Measurements from ENCODE around the gene DNALI1. TPM values are rescaled to one million over a fixed set of nuclear protein-coding genes. Genes with fewer than 3 reads are reported as not detected.

Gene DNALI1
- polyA plus RNA-seq, 1 experiment, result 3.8 TPM

- TF ChIP-seq CTCF (IDR thresholded peaks at IDR 0.05; ENCODE audit: insufficient read depth, low read depth, low read length), result no peak
- CTCF ChIA-PET, result no interaction called here
- POLR2A ChIA-PET, result no interaction called here
- no peak overlapping the region for H3K4me3 ChIP-seq (ENCODE audit: low read depth, low read length)
- no peaks in the 10 kb centered on the region for H3K27me3 ChIP-seq (ENCODE audit: control insufficient read depth, insufficient read depth, low read length)
- DNase-seq (ENCODE audit: low read depth), result no peak
- peaks cover 14% of the 10 kb centered on the region for H3K36me3 ChIP-seq (ENCODE audit: control insufficient read depth, insufficient read depth, low read length)
Observed at GRCh38 chr1:37545019-37545418, 11.7 kb upstream of the DNALI1 start.

GRCh38 chr1:37549341-37549740, 7.4 kb upstream of the DNALI1 start:
- TF ChIP-seq CTCF (IDR thresholded peaks at IDR 0.05; ENCODE audit: insufficient read depth, low read depth, low read length), result no peak
- ChIA-PET CTCF (interaction anchor here (0.6 to 1.5 kb wide), 4 partner anchors 35 to 167 kb away, joined by 3 to 4 read pairs (median 3); partner anchors contain the start of gene MEAF6), POLR2A (no interaction called here)
- no peak for DNase-seq (ENCODE audit: low read depth)
- H3K27me3 ChIP-seq (ENCODE audit: control insufficient read depth, insufficient read depth, low read length), result no peaks in the 10 kb centered on the region
- peaks cover 11% of the 10 kb centered on the region for H3K36me3 ChIP-seq (ENCODE audit: control insufficient read depth, insufficient read depth, low read length)
- H3K4me3 ChIP-seq (ENCODE audit: low read depth, low read length), result no peak overlapping the region

- ChIA-PET CTCF (interaction anchor here (0.9 kb wide), 1 partner anchor 39 kb away, joined by 3 read pairs; the partner anchor contains the start of gene MEAF6), POLR2A (no interaction called here)
- TF ChIP-seq CTCF (IDR thresholded peaks at IDR 0.05; ENCODE audit: insufficient read depth, low read depth, low read length), result no peak
- Histone ChIP-seq H3K36me3 (ENCODE audit: control insufficient read depth, insufficient read depth, low read length) (peaks cover 2% of the 10 kb centered on the region; the same call in 1 of the 2 replicates), H3K27me3 (ENCODE audit: control insufficient read depth, insufficient read depth, low read length) (no peaks in the 10 kb centered on the region), H3K4me3 (ENCODE audit: low read depth, low read length) (peak overlapping the region; percentile 84)
- DNase-seq (ENCODE audit: low read depth), result no peak
Observed at GRCh38 chr1:37553598-37553926, 3.2 kb upstream of the DNALI1 start.

GRCh38 chr1:37553927-37554808, 2.6 kb upstream of the DNALI1 start, which contains the start of gene SNIP1:
Gene SNIP1 (minus strand): TSS chr1:37554293. CDS start chr1:37554229, 64 bp downstream.
- peaks cover 2% of the 10 kb centered on the region; the same call in 1 of the 2 replicates for H3K36me3 ChIP-seq (ENCODE audit: control insufficient read depth, insufficient read depth, low read length)
- no peak for TF ChIP-seq CTCF (IDR thresholded peaks at IDR 0.05; ENCODE audit: insufficient read depth, low read depth, low read length)
- peak within 1 kb of the TSS; percentile 84 for H3K4me3 ChIP-seq (ENCODE audit: low read depth, low read length)
- DNase-seq (ENCODE audit: low read depth), result peak; percentile 75
- CTCF ChIA-PET, result interaction anchor here (0.9 kb wide), 1 partner anchor 40 kb away, joined by 3 read pairs; the partner anchor contains the start of gene MEAF6
- H3K27me3 ChIP-seq (ENCODE audit: control insufficient read depth, insufficient read depth, low read length), result no peaks in the 10 kb centered on the region
- POLR2A ChIA-PET, result no interaction called here

GRCh38 chr1:37557402-37557801, 662 bp downstream of the DNALI1 start:
- Histone ChIP-seq H3K27me3 (ENCODE audit: control insufficient read depth, insufficient read depth, low read length) (no peaks in the 10 kb centered on the region), H3K4me3 (ENCODE audit: low read depth, low read length) (peak overlapping the region; percentile 49), H3K36me3 (ENCODE audit: control insufficient read depth, insufficient read depth, low read length) (peaks cover 4% of the 10 kb centered on the region; the same call in 1 of the 2 replicates)
- POLR2A ChIA-PET, result no interaction called here
- CTCF ChIA-PET, result interaction anchor here (0.6 to 1.1 kb wide), 3 partner anchors 43 to 134 kb away, joined by 3 read pairs; partner anchors contain the start of gene MEAF6
- TF ChIP-seq CTCF (IDR thresholded peaks at IDR 0.05; ENCODE audit: insufficient read depth, low read depth, low read length), result no peak
- DNase-seq (ENCODE audit: low read depth), result no peak
